GM21717 (cell line): ENCODE data around the gene ERVV-1.
"Not testable (repeated sequence)": the region's sequence is repeated elsewhere in the genome, so short reads cannot be mapped to it uniquely, and the experiment has no call there.

Experiments
- ATAC-seq: cut with Tn5 transposase; IDR thresholded peaks from one replicate; pipeline ENCODE4 v1.9.1; 2021; ENCODE audit warnings: mild to moderate bottlenecking, moderate library complexity; ENCODE audit not compliant: unreplicated experiment

Gene ERVV-1

GRCh38 chr19:53015730-53016129 is 2.0 kb downstream of the ERVV-1 start:
- ATAC-seq = no peak

GRCh38 chr19:53019684-53020083 is 6.0 kb downstream of the ERVV-1 start:
- no peak for ATAC-seq

GRCh38 chr19:53028306-53028705 is 14.6 kb downstream of the ERVV-1 start:
- not testable (repeated sequence) for ATAC-seq

GRCh38 chr19:53034054-53034453 is 20.3 kb downstream of the ERVV-1 start:
- ATAC-seq = no peak

- no peak for ATAC-seq
These were observed 21.4 kb downstream of the ERVV-1 start for GRCh38 chr19:53034948-53035675.

GRCh38 chr19:53037101-53038097 is 23.7 kb downstream of the ERVV-1 start:
- no peak for ATAC-seq

- ATAC-seq = no peak
These were observed 27.6 kb downstream of the ERVV-1 start for GRCh38 chr19:53041366-53041765.

GRCh38 chr19:53045536-53045935 is 31.8 kb downstream of the ERVV-1 start:
- no peak for ATAC-seq

- ATAC-seq = no peak
These were observed 33.7 kb downstream of the ERVV-1 start for GRCh38 chr19:53047379-53047778.

GRCh38 chr19:53055117-53055516 is 41.4 kb downstream of the ERVV-1 start:
- no peak for ATAC-seq

GRCh38 chr19:53057904-53058580 is 44.3 kb downstream of the ERVV-1 start:
- ATAC-seq = no peak
